Hepatocyte (in vitro differentiated cells): ENCODE measurements around the gene PRKAB2. TPM values are rescaled to one million over a fixed set of nuclear protein-coding genes. Genes with fewer than 3 reads are reported as not detected.
"Not testable (repeated sequence)": the region's sequence is repeated elsewhere in the genome, so short reads cannot be mapped to it uniquely, and the experiment has no call there.

ENCODE experiments used
- DNase-seq: peaks from one replicate; pipeline ENCODE4 v3.0.0-alpha.2; 2016; ENCODE audit warnings: low spot score
- H2AFZ ChIP-seq: fragments of 200-600 bp; sonication (generic); 2 replicates; pipeline ENCODE4 v1.6.0; 2016; ENCODE audit warnings: antibody characterized with exemption, mild to moderate bottlenecking
- H3K27ac ChIP-seq: fragments of 200-600 bp; sonication (generic); 2 replicates; pipeline ENCODE4 v1.5.1; 2016; ENCODE audit warnings: mild to moderate bottlenecking
- H3K27me3 ChIP-seq: fragments of 200-600 bp; sonication (generic); 2 replicates; pipeline ENCODE4 v1.6.1; 2016
- H3K36me3 ChIP-seq: fragments of 200-600 bp; sonication (generic); replicated peaks from 2 replicates; pipeline ENCODE4 v1.5.1; 2016; ENCODE audit warnings: low read depth; ENCODE audit not compliant: insufficient read depth
- H3K4me1 ChIP-seq: fragments of 200-600 bp; sonication (generic); 2 replicates; pipeline ENCODE4 v1.5.1; 2016; ENCODE audit warnings: mild to moderate bottlenecking, moderate library complexity; ENCODE audit not compliant: insufficient read depth
- H3K4me2 ChIP-seq: fragments of 200-600 bp; sonication (generic); 2 replicates; pipeline ENCODE4 v1.6.0; 2016
- H3K4me3 ChIP-seq: fragments of 200-600 bp; sonication (generic); 2 replicates; pipeline ENCODE4 v1.5.1; 2016; ENCODE audit warnings: mild to moderate bottlenecking
- H3K79me2 ChIP-seq: fragments of 200-600 bp; sonication (generic); 2 replicates; pipeline ENCODE4 v1.6.0; 2017; ENCODE audit warnings: mild to moderate bottlenecking
- H3K9me2 ChIP-seq: fragments of 200-600 bp; sonication (generic); replicated peaks from 2 replicates; pipeline ENCODE4 v1.6.0; 2017; ENCODE audit warnings: mild to moderate bottlenecking; ENCODE audit not compliant: insufficient read depth
- H3K9me3 ChIP-seq: fragments of 200-600 bp; sonication (generic); 2 replicates; pipeline ENCODE4 v1.5.1; 2016; ENCODE audit warnings: low read depth, mild to moderate bottlenecking
- H4K20me1 ChIP-seq: fragments of 200-600 bp; sonication (generic); 2 replicates; pipeline ENCODE4 v1.6.0; 2016; ENCODE audit warnings: mild to moderate bottlenecking; ENCODE audit not compliant: insufficient read depth, poor library complexity, severe bottlenecking
- CTCF ChIP-seq: fragments of 200-600 bp; sonication (generic); IDR thresholded peaks from 2 replicates; pipeline ENCODE4 v1.5.1; 2016; ENCODE audit warnings: antibody characterized with exemption, mild to moderate bottlenecking; ENCODE audit not compliant: poor library complexity
- EZH2 ChIP-seq: fragments of 200-600 bp; sonication (generic); IDR thresholded peaks from 2 replicates; pipeline ENCODE4 v1.6.1; 2016; ENCODE audit warnings: antibody characterized with exemption, mild to moderate bottlenecking, borderline replicate concordance
- EZH2phosphoT487 ChIP-seq: fragments of 200-600 bp; sonication (generic); IDR thresholded peaks from one replicate; pipeline ENCODE4 v1.6.1; 2018; ENCODE audit warnings: antibody characterized with exemption, mild to moderate bottlenecking, low read depth, moderate library complexity; ENCODE audit not compliant: unreplicated experiment, severe bottlenecking
- WGBS: methylation state at CpG from one replicate; pipeline ENCODE4 v1.1.6; 2016; ENCODE audit warnings: low lambda C conversion rate; ENCODE audit errors: missing lambda C conversion rate; 5-methylcytosine and 5-hydroxymethylcytosine counted together
- polyA plus RNA-seq: library from polyadenylated mRNA; unstranded; fragments of >200 nt; fragmentation: Nextera tagmentation; extraction: Ambion mirVana; gene quantifications from 2 replicates; pipeline ENCODE4 v1.2.1, GENCODE V29; 2016
- total RNA-seq: library from RNA; depleted of rRNA; stranded (reverse); fragments of >200 nt; gene quantifications from 2 replicates; pipeline ENCODE4 v1.2.3, GENCODE V29; 2014

PRKAB2 gene
- total and polyA plus RNA-seq, 2 experiments from 2014 or later, result 13.6 to 28.6 TPM

- TF ChIP-seq EZH2phosphoT487, result no peak
- TF ChIP-seq EZH2, result no peak
- TF ChIP-seq CTCF, result no peak
Observed at GRCh38 chr1:147117109-147117508, 55.2 kb downstream of the PRKAB2 start.

GRCh38 chr1:147115496-147115895, 56.8 kb downstream of the PRKAB2 start:
- no peak for DNase-seq
- Histone ChIP-seq H3K4me3 (no peak overlapping the region), H3K9me2 (no peaks in the 10 kb centered on the region), H4K20me1 (no peaks in the 10 kb centered on the region), H3K27ac (no peak overlapping the region), H3K9me3 (no peaks in the 10 kb centered on the region), H3K79me2 (no peaks in the 10 kb centered on the region), H2AFZ (no peak overlapping the region), H3K4me2 (no peak overlapping the region), H3K36me3 (no peaks in the 10 kb centered on the region), H3K27me3 (no peaks in the 10 kb centered on the region), H3K4me1 (no peaks in the 10 kb centered on the region)
- TF ChIP-seq EZH2, result no peak
- TF ChIP-seq EZH2phosphoT487, result no peak
- TF ChIP-seq CTCF, result no peak
- 77% methylated on average over 2 of the region's 2 CpGs for WGBS

More at GRCh38 chr1:147117109-147117508, 55.2 kb downstream of the PRKAB2 start:
- Histone ChIP-seq H3K27ac (no peak overlapping the region), H3K27me3 (no peaks in the 10 kb centered on the region), H3K4me1 (no peaks in the 10 kb centered on the region), H4K20me1 (no peaks in the 10 kb centered on the region), H3K36me3 (no peaks in the 10 kb centered on the region), H3K4me3 (no peak overlapping the region), H3K9me3 (no peaks in the 10 kb centered on the region), H3K9me2 (no peaks in the 10 kb centered on the region), H3K79me2 (no peaks in the 10 kb centered on the region), H2AFZ (no peak overlapping the region), H3K4me2 (no peak overlapping the region)
- DNase-seq, result no peak
- WGBS, result 23% methylated on average over 1 of the region's 1 CpG

GRCh38 chr1:147115079-147115478, 57.2 kb downstream of the PRKAB2 start:
- not testable (repeated sequence) for H3K36me3 ChIP-seq, H3K9me3 ChIP-seq, H3K4me3 ChIP-seq, H3K4me1 ChIP-seq, H3K27ac ChIP-seq, DNase-seq, H4K20me1 ChIP-seq, H3K79me2 ChIP-seq, H2AFZ ChIP-seq, H3K27me3 ChIP-seq, H3K9me2 ChIP-seq, H3K4me2 ChIP-seq
- 84% methylated on average over 4 of the region's 4 CpGs for WGBS

GRCh38 chr1:147114353-147114752, 57.9 kb downstream of the PRKAB2 start:
- not testable (repeated sequence) for H3K4me3 ChIP-seq, H3K27ac ChIP-seq, H3K79me2 ChIP-seq, DNase-seq, H3K27me3 ChIP-seq, H2AFZ ChIP-seq, H3K9me2 ChIP-seq, H3K4me2 ChIP-seq, H4K20me1 ChIP-seq, H3K4me1 ChIP-seq, H3K36me3 ChIP-seq, H3K9me3 ChIP-seq
- 80% methylated on average over 1 of the region's 1 CpG for whole genome bisulfite sequencing
